ENCODE measurements around the gene CPSF3.

The CPSF3 gene

GRCh38 chr2:9492927-9493326 is 69.5 kb downstream of the CPSF3 start:
- no peaks in the 10 kb centered on the region for H3K9me3 ChIP-seq (ENCODE audit: insufficient read depth, low read depth, low read length)
- no peak overlapping the region for H3K9ac ChIP-seq (ENCODE audit: low read depth, low read length, poor library complexity, severe bottlenecking)
- no peaks in the 10 kb centered on the region for H3K79me2 ChIP-seq (ENCODE audit: insufficient read depth, low read length)
- no peak overlapping the region for H3K4me3 ChIP-seq (ENCODE audit: low read length, poor library complexity, severe bottlenecking)
- no peak overlapping the region for H3K4me2 ChIP-seq (ENCODE audit: low read depth, low read length, poor library complexity, severe bottlenecking)
- no peak overlapping the region for H2AFZ ChIP-seq (ENCODE audit: low read length)
- no peaks in the 10 kb centered on the region for H4K20me1 ChIP-seq (ENCODE audit: insufficient read depth, low read length, poor library complexity, severe bottlenecking)
- no peak for TF ChIP-seq EZH2phosphoT487 (IDR thresholded peaks at IDR 0.05; ENCODE audit: borderline replicate concordance)
- no peak for TF ChIP-seq CTCF (conservative IDR thresholded peaks at IDR 0.05; ENCODE audit: low read length)
- H3K4me1 ChIP-seq (ENCODE audit: insufficient read depth, low read length, poor library complexity, severe bottlenecking): no peaks in the 10 kb centered on the region
- no peaks in the 10 kb centered on the region for H3F3A ChIP-seq (ENCODE audit: low read depth)
- peaks cover 84% of the 10 kb centered on the region; the same call in 1 of the 2 replicates for H3K36me3 ChIP-seq (ENCODE audit: insufficient read depth, low read length)
- H3K9me2 ChIP-seq (replicated peaks; ENCODE audit: low read depth, low read length): no peaks in the 10 kb centered on the region
- no peaks in the 10 kb centered on the region for H3K27me3 ChIP-seq (ENCODE audit: insufficient read depth, low read length, poor library complexity, severe bottlenecking)

GRCh38 chr2:9493478-9493877 is 70.0 kb downstream of the CPSF3 start:
- H4K20me1 ChIP-seq (ENCODE audit: insufficient read depth, low read length, poor library complexity, severe bottlenecking): no peaks in the 10 kb centered on the region
- TF ChIP-seq CTCF (conservative IDR thresholded peaks at IDR 0.05; ENCODE audit: low read length): no peak
- TF ChIP-seq EZH2phosphoT487 (IDR thresholded peaks at IDR 0.05; ENCODE audit: borderline replicate concordance): no peak
- H3K9me3 ChIP-seq (ENCODE audit: insufficient read depth, low read depth, low read length): no peaks in the 10 kb centered on the region
- H3K4me2 ChIP-seq (ENCODE audit: low read depth, low read length, poor library complexity, severe bottlenecking): no peak overlapping the region
- H3K9me2 ChIP-seq (replicated peaks; ENCODE audit: low read depth, low read length): no peaks in the 10 kb centered on the region
- no peaks in the 10 kb centered on the region for H3K4me1 ChIP-seq (ENCODE audit: insufficient read depth, low read length, poor library complexity, severe bottlenecking)
- H3K4me3 ChIP-seq (ENCODE audit: low read length, poor library complexity, severe bottlenecking): no peak overlapping the region
- H3K79me2 ChIP-seq (ENCODE audit: insufficient read depth, low read length): no peaks in the 10 kb centered on the region
- H3K36me3 ChIP-seq (ENCODE audit: insufficient read depth, low read length): peaks cover 84% of the 10 kb centered on the region; the same call in 1 of the 2 replicates
- no peaks in the 10 kb centered on the region for H3F3A ChIP-seq (ENCODE audit: low read depth)
- no peaks in the 10 kb centered on the region for H3K27me3 ChIP-seq (ENCODE audit: insufficient read depth, low read length, poor library complexity, severe bottlenecking)
- H3K9ac ChIP-seq (ENCODE audit: low read depth, low read length, poor library complexity, severe bottlenecking): no peak overlapping the region
- no peak overlapping the region for H2AFZ ChIP-seq (ENCODE audit: low read length)

GRCh38 chr2:9494081-9494480 is 70.6 kb downstream of the CPSF3 start:
- peaks cover 83% of the 10 kb centered on the region; the same call in 1 of the 2 replicates for H3K36me3 ChIP-seq (ENCODE audit: insufficient read depth, low read length)
- TF ChIP-seq CTCF (conservative IDR thresholded peaks at IDR 0.05; ENCODE audit: low read length) (no peak), EZH2phosphoT487 (IDR thresholded peaks at IDR 0.05; ENCODE audit: borderline replicate concordance) (no peak)
- H3K79me2 ChIP-seq (ENCODE audit: insufficient read depth, low read length): no peaks in the 10 kb centered on the region

More at GRCh38 chr2:9494081-9494480, 70.6 kb downstream of the CPSF3 start:
- H3K4me2 ChIP-seq (ENCODE audit: low read depth, low read length, poor library complexity, severe bottlenecking): no peak overlapping the region
- H3K4me1 ChIP-seq (ENCODE audit: insufficient read depth, low read length, poor library complexity, severe bottlenecking): no peaks in the 10 kb centered on the region
- H3K9me2 ChIP-seq (replicated peaks; ENCODE audit: low read depth, low read length): no peaks in the 10 kb centered on the region
- H3K9me3 ChIP-seq (ENCODE audit: insufficient read depth, low read depth, low read length): no peaks in the 10 kb centered on the region
- no peak overlapping the region for H3K4me3 ChIP-seq (ENCODE audit: low read length, poor library complexity, severe bottlenecking)
- no peak overlapping the region for H3K9ac ChIP-seq (ENCODE audit: low read depth, low read length, poor library complexity, severe bottlenecking)
- H3K27me3 ChIP-seq (ENCODE audit: insufficient read depth, low read length, poor library complexity, severe bottlenecking): no peaks in the 10 kb centered on the region
- H4K20me1 ChIP-seq (ENCODE audit: insufficient read depth, low read length, poor library complexity, severe bottlenecking): no peaks in the 10 kb centered on the region
- H2AFZ ChIP-seq (ENCODE audit: low read length): no peak overlapping the region
- no peaks in the 10 kb centered on the region for H3F3A ChIP-seq (ENCODE audit: low read depth)
